IMR-90 (cell line): ENCODE measurements around the gene TMEM235. TPM values are rescaled to one million over a fixed set of nuclear protein-coding genes. Genes with fewer than 3 reads are reported as not detected.

Source experiments
- ATAC-seq: fragments of 200-7000 bp; cut with Tn5 transposase; 2 replicates; pipeline ENCODE4 v1.9.1; 2020; ENCODE audit warnings: low read depth, mild to moderate bottlenecking, moderate library complexity
- BruUV-seq: library from RNA; stranded (reverse); fragments of 400-500 nt; replicated peaks from 2 replicates; lab custom pipeline; 2021; lab: Mats Ljungman, UMichigan
- CTCF ChIA-PET: fragments of 300-600 bp; formaldehyde crosslinking; extraction: SDS; loops from one replicate; lab custom pipeline; 2021; ENCODE audit warnings: antibody characterized with exemption; lab: Yijun Ruan, JAX
- POLR2A ChIA-PET: fragments of 300-600 bp; sonication (Branson Sonifier 250); formaldehyde crosslinking; loops from one replicate; lab custom pipeline; 2022; ENCODE audit warnings: antibody characterized with exemption; ENCODE audit not compliant: unreplicated experiment; lab: Charles Lee
- DNase-seq: peaks from one replicate; pipeline ENCODE4 v3.0.0; 2013
- H2AFZ ChIP-seq: replicated peaks from 2 replicates; pipeline ENCODE3; 2013; ENCODE audit warnings: low read length, mild to moderate bottlenecking; ENCODE audit not compliant: poor library complexity
- H2AK5ac ChIP-seq: 2 replicates; pipeline ENCODE4 v1.6.1; 2013; ENCODE audit warnings: low read depth, low read length, inconsistent platforms
- H2AK9ac ChIP-seq: replicated peaks from 2 replicates; pipeline ENCODE3; 2013; ENCODE audit warnings: mild to moderate bottlenecking, low read depth, low read length, moderate library complexity; ENCODE audit not compliant: poor library complexity
- H2BK120ac ChIP-seq: 2 replicates; pipeline ENCODE4 v1.6.1; 2013; ENCODE audit warnings: low read depth, low read length, inconsistent platforms
- H2BK15ac ChIP-seq: 3 replicates; pipeline ENCODE4 v1.6.1; 2013; ENCODE audit warnings: low read depth, low read length, inconsistent platforms
- H2BK20ac ChIP-seq: 2 replicates; pipeline ENCODE4 v1.6.1; 2013; ENCODE audit warnings: low read depth, mild to moderate bottlenecking, inconsistent platforms, low read length, moderate library complexity
- H2BK5ac ChIP-seq: 2 replicates; pipeline ENCODE4 v1.6.1; 2013; ENCODE audit warnings: mild to moderate bottlenecking, low read depth, low read length, inconsistent platforms; ENCODE audit not compliant: poor library complexity, severe bottlenecking
- H3K14ac ChIP-seq: replicated peaks from 2 replicates; pipeline ENCODE4 v1.6.1; 2013; ENCODE audit warnings: low read depth, low read length, inconsistent platforms
- H3K18ac ChIP-seq: 2 replicates; pipeline ENCODE4 v1.6.1; 2013; ENCODE audit warnings: low read depth, low read length, control low read depth
- H3K23ac ChIP-seq: 2 replicates; pipeline ENCODE4 v1.6.1; 2013; ENCODE audit warnings: low read depth, low read length, inconsistent platforms
- H3K27ac ChIP-seq: 2 replicates; pipeline ENCODE4 v1.5.1; 2013; ENCODE audit warnings: mild to moderate bottlenecking, control low read depth, low read length; ENCODE audit not compliant: insufficient read depth
- H3K27me3 ChIP-seq: 2 replicates; pipeline ENCODE4 v1.6.1; 2013; ENCODE audit warnings: low read length; ENCODE audit not compliant: control insufficient read depth, insufficient read depth
- H3K36me3 ChIP-seq: 2 replicates; pipeline ENCODE4 v1.6.1; 2013; ENCODE audit warnings: low read length, mixed read lengths; ENCODE audit not compliant: control insufficient read depth, insufficient read depth
- H3K4ac ChIP-seq: 2 replicates; pipeline ENCODE4 v1.6.1; 2013; ENCODE audit warnings: low read depth, low read length, inconsistent platforms
- H3K4me1 ChIP-seq: 2 replicates; pipeline ENCODE4 v1.6.1; 2013; ENCODE audit warnings: low read length, mixed read lengths; ENCODE audit not compliant: control insufficient read depth, insufficient read depth
- H3K4me2 ChIP-seq: 2 replicates; pipeline ENCODE4 v1.6.1; 2013; ENCODE audit warnings: low read depth, mild to moderate bottlenecking, control low read depth, low read length, moderate library complexity
- H3K4me3 ChIP-seq: 2 replicates; pipeline ENCODE4 v1.5.1; 2013; ENCODE audit warnings: low read depth, mild to moderate bottlenecking, control low read depth, low read length, moderate library complexity; ENCODE audit not compliant: insufficient read depth
- H3K56ac ChIP-seq: 2 replicates; pipeline ENCODE4 v1.6.1; 2013; ENCODE audit warnings: low read length, inconsistent platforms; ENCODE audit not compliant: insufficient read depth; ENCODE audit errors: extremely low read depth
- H3K79me1 ChIP-seq, 2 experiments: 2 replicates each; pipeline ENCODE4 v1.6.1; 2013; ENCODE audit warnings: low read length in 2 of 2, inconsistent platforms in 1 of 2, low read depth in 1 of 2
- H3K9ac ChIP-seq: 2 replicates; pipeline ENCODE4 v1.6.1; 2013; ENCODE audit warnings: low read depth, low read length, control low read depth
- H3K9me1 ChIP-seq: 2 replicates; pipeline ENCODE4 v1.6.1; 2013; ENCODE audit warnings: low read length, inconsistent platforms; ENCODE audit not compliant: insufficient read depth
- H3K9me3 ChIP-seq: 2 replicates; pipeline ENCODE4 v1.6.1; 2013; ENCODE audit warnings: low read length; ENCODE audit not compliant: control insufficient read depth, insufficient read depth
- H4K20me1 ChIP-seq: 2 replicates; pipeline ENCODE4 v1.6.1; 2013; ENCODE audit warnings: low read length, inconsistent platforms; ENCODE audit not compliant: insufficient read depth
- H4K5ac ChIP-seq: 2 replicates; pipeline ENCODE4 v1.6.1; 2013; ENCODE audit warnings: mild to moderate bottlenecking, low read depth, low read length, control low read depth
- H4K8ac ChIP-seq, 2 experiments: 2 replicates each; pipeline ENCODE4 v1.6.1; 2013; ENCODE audit warnings: low read depth in 2 of 2, low read length in 2 of 2, control low read depth in 1 of 2, inconsistent platforms in 1 of 2
- H4K91ac ChIP-seq: 2 replicates; pipeline ENCODE4 v1.6.1; 2013; ENCODE audit warnings: low read depth, low read length, inconsistent platforms; ENCODE audit not compliant: insufficient read depth
- BHLHE40 ChIP-seq: fragments of 150-350 bp; IDR thresholded peaks from 2 replicates; pipeline ENCODE4 v1.6.1; 2016; ENCODE audit warnings: mild to moderate bottlenecking, low read depth, low read length
- CEBPB ChIP-seq: IDR thresholded peaks from 2 replicates; pipeline ENCODE4 v1.6.1; 2012; ENCODE audit warnings: low read depth, low read length, improper control_type of control experiment
- CHD1 ChIP-seq: IDR thresholded peaks from 2 replicates; pipeline ENCODE4 v1.6.1; 2012; ENCODE audit warnings: low read depth, low read length, improper control_type of control experiment
- FOS ChIP-seq: fragments of 150-350 bp; IDR thresholded peaks from 2 replicates; pipeline ENCODE4 v1.6.1; 2016; ENCODE audit warnings: low read depth, low read length
- MAFK ChIP-seq: IDR thresholded peaks from 2 replicates; pipeline ENCODE4 v1.6.1; 2012; ENCODE audit warnings: low read depth, low read length, improper control_type of control experiment
- MAZ ChIP-seq: IDR thresholded peaks from 2 replicates; pipeline ENCODE4 v1.6.1; 2012; ENCODE audit warnings: low read depth, mild to moderate bottlenecking, low read length, improper control_type of control experiment, moderate library complexity, borderline replicate concordance
- MXI1 ChIP-seq: IDR thresholded peaks from 2 replicates; pipeline ENCODE4 v1.6.1; 2012; ENCODE audit warnings: low read depth, mild to moderate bottlenecking, low read length, moderate library complexity, borderline replicate concordance
- NFE2L2 ChIP-seq: fragments of 150-350 bp; IDR thresholded peaks from 2 replicates; pipeline ENCODE4 v1.6.1; 2016; ENCODE audit warnings: low read depth, mild to moderate bottlenecking, low read length
- POLR2A ChIP-seq: IDR thresholded peaks from 2 replicates; pipeline ENCODE4 v1.6.1; 2012; ENCODE audit warnings: mild to moderate bottlenecking, low read depth, low read length
- RAD21 ChIP-seq: IDR thresholded peaks from 2 replicates; pipeline ENCODE4 v1.6.1; 2012; ENCODE audit warnings: low read length, improper control_type of control experiment
- RCOR1 ChIP-seq: IDR thresholded peaks from 2 replicates; pipeline ENCODE4 v1.6.1; 2012; ENCODE audit warnings: mild to moderate bottlenecking, low read length, improper control_type of control experiment; ENCODE audit not compliant: insufficient replicate concordance
- RFX5 ChIP-seq: IDR thresholded peaks from 2 replicates; pipeline ENCODE4 v1.8.0; 2012; ENCODE audit warnings: low read depth, mild to moderate bottlenecking, low read length, moderate library complexity
- SMC3 ChIP-seq: fragments of 150-350 bp; IDR thresholded peaks from 2 replicates; pipeline ENCODE4 v1.6.1; 2016; ENCODE audit warnings: low read depth, mild to moderate bottlenecking, antibody characterized with exemption, low read length, moderate library complexity
- WGBS, 2 experiments: methylation state at CpG; one replicate each; pipeline versions ENCODE4 v1.1.5 to v1.1.7; 2013; ENCODE audit warnings: missing lambda C conversion rate in 2 of 2; ENCODE audit not compliant: insufficient read length in 1 of 2; ENCODE audit errors: extremely low coverage in 2 of 2; 5-methylcytosine and 5-hydroxymethylcytosine counted together
- dilution Hi-C: fragments of 300-500 bp; cut with HindIII; formaldehyde crosslinking; loops from one replicate; pipeline ENCODE4 v1.14.3; 2018; ENCODE audit warnings: low sequenced_read_pairs; ENCODE audit not compliant: unreplicated experiment
- in situ Hi-C: fragments of 300-500 bp; cut with MboI; formaldehyde crosslinking; loops from 3 replicates; pipeline ENCODE4 v1.14.3; 2019; ENCODE audit warnings: low sequenced_read_pairs, inconsistent platforms, mixed read lengths
- intact Hi-C: fragments of 100-400 bp; cut with micrococcal nuclease; formaldehyde crosslinking; loops from 2 replicates; pipeline ENCODE4 v1.10.0; 2022
- polyA plus RNA-seq, 3 experiments: library from polyadenylated mRNA; depleted of rRNA; stranded (reverse); fragments of >200 nt; gene quantifications; 2 replicates each; pipeline ENCODE4 v1.2.3, GENCODE V29; 2012; ENCODE audit warnings: low replicate concordance in 1 of 3
- total RNA-seq: library from RNA; depleted of rRNA; stranded (reverse); fragments of >200 nt; gene quantifications from 2 replicates; pipeline ENCODE4 v1.2.3, GENCODE V29; 2012
- TF ChIP-seq, protein P1 (sequence below): fragments of 150-350 bp; IDR thresholded peaks from 2 replicates; pipeline ENCODE4 v1.6.1; 2016; ENCODE audit warnings: low read depth, mild to moderate bottlenecking, low read length, moderate library complexity, borderline replicate concordance
- TF ChIP-seq, protein P2 (sequence below): conservative IDR thresholded peaks from 2 replicates; pipeline ENCODE4 v1.5.1; 2012; ENCODE audit warnings: mild to moderate bottlenecking, low read depth, low read length, improper control_type of control experiment
- TF ChIP-seq, protein P3 (sequence below): fragments of 150-350 bp; IDR thresholded peaks from 2 replicates; pipeline ENCODE4 v1.6.1; 2017; ENCODE audit warnings: mild to moderate bottlenecking, antibody characterized with exemption, low read length, low read depth

Gene TMEM235
- total and polyA plus RNA-seq, 2 of the 4 experiments (the other 2 are of a cell fraction): not detected

DNA sequence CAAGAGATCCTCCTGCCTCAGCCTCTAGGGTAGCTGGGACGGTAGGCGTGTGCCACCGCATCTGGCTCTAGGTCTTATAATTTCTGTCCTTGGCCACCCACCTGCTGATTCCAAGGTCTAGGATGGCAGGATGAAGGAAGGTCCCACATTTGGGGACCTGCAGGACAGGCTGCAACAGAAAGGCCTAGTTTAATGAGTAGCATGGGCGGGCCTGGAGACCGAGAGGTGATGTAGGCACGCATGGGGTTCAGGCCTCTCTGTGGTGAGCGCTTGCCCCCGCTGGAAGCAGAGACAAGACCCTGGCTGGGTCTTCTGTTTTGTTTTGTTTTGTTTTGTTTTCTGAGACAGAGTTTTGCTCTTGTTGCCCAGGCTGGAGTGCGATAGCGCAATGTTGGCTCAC lies 33.7 kb downstream of the TMEM235 start:
- no peak overlapping the region for H4K91ac ChIP-seq
- no peak overlapping the region for H3K23ac ChIP-seq
- no peak overlapping the region for H4K5ac ChIP-seq
- no peaks in the 10 kb centered on the region for H4K20me1 ChIP-seq
- H2AK5ac ChIP-seq: no peak overlapping the region
- no peaks in the 10 kb centered on the region for H3K9me1 ChIP-seq
- no peak overlapping the region for H3K56ac ChIP-seq
- intact Hi-C loops (no loop called here), in situ Hi-C loops (no loop called here), dilution Hi-C loops (no loop called here)
- no peak overlapping the region for H3K27ac ChIP-seq
- H2BK20ac ChIP-seq: no peak overlapping the region
- H3K14ac ChIP-seq: no peak overlapping the region
- no peak overlapping the region for H3K4ac ChIP-seq
- H2BK120ac ChIP-seq: no peak overlapping the region
- TF ChIP-seq SMC3 (no peak), CEBPB (no peak), MAZ (no peak), FOS (no peak), RCOR1 (no peak), MXI1 (no peak), POLR2A (no peak), NFE2L2 (no peak), CHD1 (no peak), RFX5 (no peak), BHLHE40 (no peak), MAFK (no peak), RAD21 (no peak)
- TF ChIP-seq, protein P1, sequence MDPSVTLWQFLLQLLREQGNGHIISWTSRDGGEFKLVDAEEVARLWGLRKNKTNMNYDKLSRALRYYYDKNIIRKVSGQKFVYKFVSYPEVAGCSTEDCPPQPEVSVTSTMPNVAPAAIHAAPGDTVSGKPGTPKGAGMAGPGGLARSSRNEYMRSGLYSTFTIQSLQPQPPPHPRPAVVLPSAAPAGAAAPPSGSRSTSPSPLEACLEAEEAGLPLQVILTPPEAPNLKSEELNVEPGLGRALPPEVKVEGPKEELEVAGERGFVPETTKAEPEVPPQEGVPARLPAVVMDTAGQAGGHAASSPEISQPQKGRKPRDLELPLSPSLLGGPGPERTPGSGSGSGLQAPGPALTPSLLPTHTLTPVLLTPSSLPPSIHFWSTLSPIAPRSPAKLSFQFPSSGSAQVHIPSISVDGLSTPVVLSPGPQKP: no peak
- TF ChIP-seq, protein P2, sequence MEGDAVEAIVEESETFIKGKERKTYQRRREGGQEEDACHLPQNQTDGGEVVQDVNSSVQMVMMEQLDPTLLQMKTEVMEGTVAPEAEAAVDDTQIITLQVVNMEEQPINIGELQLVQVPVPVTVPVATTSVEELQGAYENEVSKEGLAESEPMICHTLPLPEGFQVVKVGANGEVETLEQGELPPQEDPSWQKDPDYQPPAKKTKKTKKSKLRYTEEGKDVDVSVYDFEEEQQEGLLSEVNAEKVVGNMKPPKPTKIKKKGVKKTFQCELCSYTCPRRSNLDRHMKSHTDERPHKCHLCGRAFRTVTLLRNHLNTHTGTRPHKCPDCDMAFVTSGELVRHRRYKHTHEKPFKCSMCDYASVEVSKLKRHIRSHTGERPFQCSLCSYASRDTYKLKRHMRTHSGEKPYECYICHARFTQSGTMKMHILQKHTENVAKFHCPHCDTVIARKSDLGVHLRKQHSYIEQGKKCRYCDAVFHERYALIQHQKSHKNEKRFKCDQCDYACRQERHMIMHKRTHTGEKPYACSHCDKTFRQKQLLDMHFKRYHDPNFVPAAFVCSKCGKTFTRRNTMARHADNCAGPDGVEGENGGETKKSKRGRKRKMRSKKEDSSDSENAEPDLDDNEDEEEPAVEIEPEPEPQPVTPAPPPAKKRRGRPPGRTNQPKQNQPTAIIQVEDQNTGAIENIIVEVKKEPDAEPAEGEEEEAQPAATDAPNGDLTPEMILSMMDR: no peak
- TF ChIP-seq, protein P3, sequence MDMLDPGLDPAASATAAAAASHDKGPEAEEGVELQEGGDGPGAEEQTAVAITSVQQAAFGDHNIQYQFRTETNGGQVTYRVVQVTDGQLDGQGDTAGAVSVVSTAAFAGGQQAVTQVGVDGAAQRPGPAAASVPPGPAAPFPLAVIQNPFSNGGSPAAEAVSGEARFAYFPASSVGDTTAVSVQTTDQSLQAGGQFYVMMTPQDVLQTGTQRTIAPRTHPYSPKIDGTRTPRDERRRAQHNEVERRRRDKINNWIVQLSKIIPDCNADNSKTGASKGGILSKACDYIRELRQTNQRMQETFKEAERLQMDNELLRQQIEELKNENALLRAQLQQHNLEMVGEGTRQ: no peak
- no peak overlapping the region for H2AK9ac ChIP-seq
- no peak overlapping the region for H3K9ac ChIP-seq
- DNase-seq: no peak
- ATAC-seq: no peak
- ChIA-PET POLR2A (no interaction called here), CTCF (no interaction called here)
- no peaks in the 10 kb centered on the region for H3K36me3 ChIP-seq
- peaks cover 11% of the 10 kb centered on the region; the same call in 1 of the 2 replicates for H3K4me1 ChIP-seq
- no peaks in the 10 kb centered on the region for H3K79me1 ChIP-seq
- H2BK15ac ChIP-seq: no peak overlapping the region
- H3K9me3 ChIP-seq: no peaks in the 10 kb centered on the region
- no TSS peak for BruUV-seq
- no peak overlapping the region for H2BK5ac ChIP-seq
- no peak overlapping the region for H4K8ac ChIP-seq
- H3K18ac ChIP-seq: no peak overlapping the region
- H3K4me3 ChIP-seq: no peak overlapping the region
- H2AFZ ChIP-seq: no peak overlapping the region
- peaks cover 23% of the 10 kb centered on the region for H3K27me3 ChIP-seq
- 93% methylated on average over 3 of the region's 10 CpGs; no CpG with 5 or more reads in 1 of the 2 experiments for WGBS, 2 experiments
- H3K4me2 ChIP-seq: no peak overlapping the region
